HG03064 (cell line): ENCODE data around the gene NMU.
A peak's percentile ranks its signal among the peaks of the same experiment; 100 is the strongest.
"Not testable (repeated sequence)": the region's sequence is repeated elsewhere in the genome, so short reads cannot be mapped to it uniquely, and the experiment has no call there.

Experiments
- ATAC-seq: cut with Tn5 transposase; IDR thresholded peaks from one replicate; pipeline ENCODE4 v1.9.1; 2021; ENCODE audit warnings: low read depth; ENCODE audit not compliant: unreplicated experiment

NMU gene

DNA sequence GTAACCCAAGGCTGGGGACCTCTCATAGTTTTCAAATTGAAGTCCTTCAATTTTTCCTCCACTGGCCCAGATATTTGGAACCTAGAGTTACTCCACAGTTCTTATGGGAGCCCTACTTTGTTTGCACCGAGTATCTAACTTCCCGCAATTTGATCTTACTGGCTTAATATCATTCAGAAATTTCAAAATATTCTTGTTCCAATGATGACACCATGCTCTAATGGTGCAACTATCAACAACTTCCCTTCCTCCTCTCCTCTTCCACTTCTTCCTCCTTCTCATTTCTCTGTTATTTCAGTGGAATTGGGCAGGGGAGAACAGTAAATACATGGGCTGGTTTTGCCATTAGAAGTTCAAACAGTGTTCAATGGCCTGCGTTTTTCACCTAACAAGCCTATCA lies 64.3 kb downstream of the NMU start:
- no peak for ATAC-seq

DNA sequence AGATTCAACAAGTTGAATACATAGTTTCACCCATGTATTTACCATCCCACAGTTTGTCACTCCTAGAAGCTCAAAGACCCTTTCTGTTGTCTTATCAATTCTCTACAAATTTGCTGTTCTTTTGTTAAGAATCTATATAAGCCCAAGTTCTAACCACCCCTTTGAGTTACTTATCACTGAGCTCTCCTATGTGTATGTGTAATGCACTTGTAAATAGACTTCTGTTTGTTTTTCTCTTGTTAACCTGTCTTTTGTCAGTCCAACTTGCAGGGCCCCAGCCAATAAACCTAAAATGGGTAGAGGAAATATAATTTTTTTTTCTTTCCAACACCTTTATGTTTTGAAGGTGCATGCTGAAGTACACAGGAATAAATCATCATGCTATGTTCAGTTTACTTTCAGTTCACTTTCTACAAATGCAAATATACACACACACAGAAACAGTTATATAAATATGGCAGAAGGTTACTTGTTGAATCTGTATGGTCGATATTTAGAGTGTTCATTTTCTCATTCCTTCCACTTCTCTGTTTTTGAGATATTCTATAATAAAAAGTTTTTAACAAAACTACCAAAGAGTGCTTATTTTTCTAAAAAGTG lies 67.1 kb downstream of the NMU start:
- no peak for ATAC-seq

DNA sequence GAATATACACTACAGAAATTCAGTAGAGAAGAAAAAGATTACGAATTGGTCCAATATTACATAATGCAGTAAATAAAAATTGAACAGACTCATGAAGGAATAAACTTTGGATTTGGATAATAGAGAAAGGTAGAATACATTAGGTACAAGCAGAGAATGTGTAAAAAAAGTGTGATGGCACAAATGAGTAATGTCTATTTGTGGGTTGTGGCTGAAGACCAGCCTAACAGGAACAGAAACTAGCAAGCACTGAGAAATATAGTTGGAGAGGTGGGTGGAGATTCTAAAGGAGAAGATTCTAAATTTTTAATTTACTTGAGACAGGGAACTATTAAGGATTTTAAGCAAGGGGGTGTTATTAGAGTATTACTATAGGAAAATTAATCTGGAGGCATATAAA lies 74.2 kb downstream of the NMU start:
- ATAC-seq = peak; percentile 97

DNA sequence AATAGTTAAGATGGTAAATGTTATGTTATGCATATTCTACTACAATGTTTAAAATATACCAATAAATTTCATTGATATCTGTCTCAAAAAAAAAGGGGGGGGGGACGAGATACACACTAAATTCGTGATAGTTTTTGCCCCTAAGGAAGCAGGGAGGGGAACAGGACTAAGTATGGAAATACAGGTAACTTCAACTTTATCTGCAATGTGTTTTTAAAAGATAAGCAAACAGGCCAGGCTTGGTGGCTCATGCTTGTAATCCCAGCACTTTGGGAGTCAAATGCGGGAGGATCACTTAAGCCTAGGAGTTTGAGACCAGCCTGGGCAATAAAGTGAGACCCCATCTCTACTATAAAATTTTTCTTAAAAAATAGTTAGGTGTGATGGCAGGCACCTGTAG lies 76.0 kb downstream of the NMU start:
- ATAC-seq = no peak

DNA sequence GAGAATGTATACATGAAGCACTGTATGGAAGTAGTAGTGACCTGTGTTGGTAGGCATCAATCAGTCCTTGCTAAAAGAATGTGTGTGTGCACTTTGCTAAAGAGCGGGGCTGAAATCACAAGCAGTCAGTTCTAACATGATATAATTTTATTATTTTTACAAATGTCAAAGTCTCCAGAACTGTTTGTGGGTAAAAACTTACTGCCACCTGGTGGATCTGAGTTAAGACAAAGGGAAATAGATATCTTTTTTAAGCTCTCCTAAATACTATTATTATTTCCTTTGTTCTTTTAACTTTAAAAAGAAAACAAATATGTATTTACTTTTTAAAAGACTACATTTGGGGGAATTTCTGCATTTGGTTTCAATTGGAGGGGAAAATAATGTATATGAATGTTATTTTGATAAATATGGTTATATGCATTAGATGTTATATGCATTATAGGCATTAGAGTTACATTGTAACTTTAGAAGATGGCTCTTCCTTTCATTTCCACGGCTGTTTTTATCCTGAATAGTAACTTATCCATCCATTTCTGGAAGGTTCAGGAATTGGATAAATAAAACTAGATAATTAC lies 81.6 kb downstream of the NMU start:
- ATAC-seq = no peak

DNA sequence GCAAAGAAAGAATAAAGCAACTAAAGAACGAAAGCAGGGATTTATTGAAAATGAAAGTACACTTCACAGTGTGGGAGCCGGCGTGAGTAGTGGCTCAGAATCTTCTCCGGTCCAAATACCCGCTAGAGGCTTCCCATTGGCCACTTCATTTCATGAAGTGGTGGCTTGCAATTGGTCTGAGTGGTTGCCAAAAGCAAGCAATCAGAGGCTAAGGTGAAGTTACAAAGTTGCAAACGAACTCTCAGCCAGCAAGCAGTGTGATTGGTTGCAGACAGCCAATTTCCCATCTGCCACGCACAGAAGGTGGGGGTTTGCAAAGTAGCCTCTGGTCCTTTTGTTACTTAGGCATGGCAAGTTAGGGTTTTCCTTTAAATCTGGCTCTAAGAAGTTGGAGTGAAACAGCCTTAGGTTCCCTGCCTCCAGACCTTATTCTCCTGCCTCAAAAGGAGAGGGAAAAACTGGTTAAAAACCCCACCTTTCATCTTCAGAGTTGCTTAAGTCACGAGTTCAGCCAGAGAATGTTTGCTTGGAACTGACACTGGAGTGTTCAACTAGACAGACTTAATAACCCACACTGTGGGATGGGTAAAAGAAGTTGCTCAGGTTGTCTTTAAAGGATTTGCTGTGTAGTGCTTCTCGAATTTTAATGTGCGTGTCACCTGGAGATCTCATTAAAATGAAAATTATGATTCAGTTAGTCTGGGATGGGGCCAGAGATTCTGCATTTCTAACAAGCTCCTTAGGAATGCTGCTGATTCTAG lies 82.5 kb downstream of the NMU start:
- ATAC-seq = no peak

DNA sequence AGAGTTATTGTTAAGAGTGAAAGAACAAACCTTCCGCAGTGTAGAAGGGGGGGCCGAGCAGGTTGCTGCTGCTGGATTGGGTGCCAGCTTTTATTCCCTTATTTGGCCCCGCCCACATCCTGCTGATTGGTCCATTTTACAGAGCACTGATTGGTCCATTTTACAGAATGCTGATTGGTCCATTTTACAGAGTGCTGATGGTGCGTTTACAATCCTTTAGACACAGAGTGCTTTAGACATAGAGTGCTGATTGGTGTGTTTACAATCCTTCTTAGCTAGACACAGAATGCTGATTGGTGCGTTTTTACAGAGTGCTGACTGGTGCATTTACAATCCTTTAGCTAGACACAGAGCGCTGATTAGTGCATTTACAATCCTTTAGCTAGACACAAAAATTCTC lies 84.1 kb downstream of the NMU start:
- not testable (repeated sequence) for ATAC-seq

DNA sequence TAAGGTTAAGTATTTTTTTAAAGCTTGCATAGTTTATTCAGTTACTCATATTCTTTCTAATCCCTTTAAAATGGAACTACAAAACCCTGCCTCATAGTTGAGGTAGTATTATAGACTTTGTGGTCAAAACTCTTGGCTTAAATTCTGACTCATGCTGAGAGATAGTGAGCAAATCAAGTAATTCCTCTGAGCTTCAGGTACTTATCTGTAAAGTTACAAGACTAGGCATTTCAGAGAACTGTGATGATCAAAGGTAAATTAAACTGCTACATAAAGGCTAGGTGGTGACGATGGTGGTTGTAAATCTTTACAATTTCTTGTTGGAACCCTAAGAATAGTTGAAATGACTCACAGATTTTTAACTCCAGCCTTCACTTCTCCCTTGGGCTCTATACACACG lies 86.2 kb downstream of the NMU start:
- ATAC-seq = no peak

DNA sequence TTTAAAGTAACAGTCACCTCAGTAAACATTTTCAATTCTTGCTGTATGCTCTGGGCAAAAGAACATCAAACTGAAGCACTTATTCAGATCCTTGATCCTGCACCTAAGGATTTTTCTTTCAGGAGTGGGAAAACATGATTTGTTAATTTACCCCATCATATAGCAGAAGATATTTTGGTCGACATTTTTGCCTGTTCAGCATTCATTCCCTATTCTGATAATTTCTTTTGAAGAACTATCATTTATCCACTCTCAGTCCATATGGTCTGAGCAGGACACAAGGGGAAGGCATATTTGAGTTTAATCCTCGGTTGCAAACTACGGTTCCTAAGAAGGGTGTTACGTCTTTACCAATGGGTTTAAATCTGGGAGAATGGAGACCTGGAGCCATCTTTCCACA lies 88.2 kb downstream of the NMU start:
- ATAC-seq = no peak

DNA sequence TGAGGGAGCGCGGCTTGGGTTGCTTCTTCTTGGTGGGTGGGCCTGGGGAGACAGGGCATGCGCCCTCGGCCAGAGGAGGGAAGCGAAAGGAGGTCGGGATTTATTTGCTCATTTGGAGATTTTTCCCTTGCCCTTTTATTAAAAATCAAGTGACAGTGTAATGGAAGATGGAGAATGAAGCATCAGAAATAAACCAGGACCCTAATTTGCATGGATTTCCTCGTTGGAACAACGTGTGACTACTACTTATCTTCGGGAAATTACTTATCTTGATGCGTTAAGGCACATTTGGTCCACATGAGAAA lies 88.7 kb downstream of the NMU start:
- no peak for ATAC-seq

DNA sequence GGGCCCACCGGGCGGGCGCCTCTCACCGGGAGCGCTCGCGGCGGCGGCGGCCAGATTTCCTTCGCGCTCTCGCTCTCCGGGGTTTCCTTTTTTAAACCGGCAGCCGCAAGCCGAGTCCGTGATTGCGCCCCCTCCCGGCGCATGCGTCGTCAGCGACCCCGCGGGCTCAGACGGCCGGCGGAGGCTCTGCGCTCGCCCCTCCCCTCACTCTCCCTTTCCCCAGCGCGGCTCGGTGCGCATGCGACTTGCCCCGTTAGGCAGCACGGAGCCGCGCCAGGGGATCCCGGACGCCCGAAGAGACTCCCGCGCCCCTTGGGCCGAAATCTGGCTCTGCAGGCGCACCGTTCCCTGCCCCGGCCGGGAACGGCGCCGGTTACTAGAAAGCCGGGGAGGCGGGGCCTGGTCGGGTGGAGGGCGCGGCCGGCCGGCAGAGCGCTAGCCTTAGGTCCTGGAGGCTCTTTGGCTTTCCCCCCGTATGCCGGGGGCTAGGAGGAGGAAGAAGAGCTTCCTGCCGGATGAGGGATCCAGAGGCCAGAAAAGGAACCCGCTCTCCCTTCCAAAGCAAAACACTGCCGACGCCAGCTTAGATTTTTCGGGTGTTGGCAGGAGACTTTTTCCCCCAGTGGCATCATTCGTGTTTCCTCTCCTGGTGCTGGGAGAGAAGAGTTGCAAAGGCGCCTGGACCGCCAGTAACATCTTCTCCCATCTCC lies 89.2 kb downstream of the NMU start, which contains the start of gene CLOCK:
TSS of gene CLOCK (minus strand) at position 154 of the 710 bp plus-strand sequence. CDS start 64,124 bp downstream, outside the sequence.
- peak; percentile 68 for ATAC-seq

DNA sequence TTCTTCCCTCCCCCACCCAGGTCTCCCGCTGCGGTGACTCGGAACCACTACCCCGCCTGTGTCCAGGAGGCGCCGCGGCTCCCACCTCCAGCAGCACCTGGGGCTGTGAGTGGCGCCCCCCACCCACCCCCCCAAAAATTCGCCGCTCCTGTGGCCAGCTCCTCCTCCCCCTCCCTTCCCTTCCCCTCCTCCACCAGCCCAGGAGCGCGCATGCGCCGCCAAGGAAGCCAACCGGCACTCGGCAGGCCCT lies 89.7 kb downstream of the NMU start:
- peak; percentile 48 for ATAC-seq

DNA sequence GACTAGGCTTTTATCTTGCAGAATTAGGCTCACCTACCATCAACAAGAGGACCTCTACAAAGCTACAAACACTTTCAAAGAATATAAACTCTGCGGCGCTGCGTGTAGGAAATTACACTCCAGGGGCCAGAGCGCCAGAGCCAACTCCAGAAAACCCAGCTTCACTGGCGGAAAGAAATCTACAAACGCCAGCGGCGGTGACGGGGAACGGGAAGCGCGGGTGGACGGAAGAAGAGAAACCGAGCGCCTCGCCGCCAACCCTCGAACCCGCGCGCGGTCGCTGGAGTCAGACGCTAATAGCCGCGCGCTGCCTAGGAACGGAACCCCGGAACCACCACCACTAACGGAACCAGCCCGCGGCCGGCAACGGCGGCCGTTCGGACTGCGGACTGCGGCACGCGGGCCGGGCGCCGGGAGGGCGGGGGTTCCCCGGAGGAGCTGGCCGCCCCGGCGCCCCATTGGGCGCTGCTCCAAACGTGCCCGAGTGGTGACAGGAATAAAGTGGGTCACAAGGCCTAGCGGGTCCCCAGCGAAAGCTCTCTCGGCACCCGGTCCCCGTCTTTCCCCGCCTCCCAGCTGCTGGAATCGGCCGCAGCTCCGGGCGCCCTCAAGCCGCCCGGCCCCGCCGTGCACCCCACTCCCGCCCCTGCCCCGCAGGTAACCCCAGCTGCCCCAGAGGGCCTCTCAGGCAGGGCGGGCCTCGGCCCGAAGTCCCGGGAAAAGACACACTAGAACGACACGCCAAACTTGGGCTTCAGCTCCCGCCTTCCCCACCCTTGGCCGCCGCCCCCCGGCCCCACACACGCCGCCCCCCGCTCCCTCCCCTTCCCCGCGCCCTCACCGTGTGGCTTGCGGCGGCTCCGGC lies 90.2 kb downstream of the NMU start:
- ATAC-seq = peak; percentile 38
